ENCODE measurements around the gene ITPR2. TPM values are rescaled to one million over a fixed set of nuclear protein-coding genes. Genes with fewer than 3 reads are reported as not detected.

The ITPR2 gene
- total and polyA plus RNA-seq, 2 of the 13 experiments (the other 11 are each of a cell fraction or from before 2014, with no cell fraction given), result 31.9 to 81.9 TPM

DNA sequence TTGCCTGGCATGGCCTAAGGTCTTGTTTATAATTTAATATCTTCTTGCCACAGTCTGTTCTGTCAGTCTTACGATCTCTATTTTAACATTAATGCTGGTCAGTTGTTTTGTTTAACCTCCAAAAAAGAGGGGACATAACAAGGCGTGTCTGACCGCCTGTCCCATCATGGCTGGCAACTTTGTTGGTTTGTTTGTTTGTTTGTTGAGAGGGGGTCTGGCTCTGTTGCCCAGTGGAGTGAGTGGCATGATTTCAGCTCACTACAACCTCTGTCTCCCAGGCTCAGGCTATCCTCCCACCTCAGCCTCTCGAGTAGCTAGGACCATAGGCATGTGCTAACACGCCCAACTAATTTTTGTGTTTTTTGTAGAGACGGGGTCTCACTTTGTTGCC, 36.1 kb upstream of the ITPR2 start:
- ChIA-PET POLR2A (no interaction called here), CTCF (ENCODE audit: low intra/inter-chr PET ratio, low total read pairs) (no interaction called here)
- no peak for DNase-seq (ENCODE audit: low spot score)
- peaks cover 0 to 5% of the 10 kb centered on the region in 2 experiments; a peak in 2 of 5 replicates for H3K27me3 ChIP-seq (ENCODE audit: control insufficient read depth in 1 of 2, insufficient read depth in 2 of 2, low read length in 2 of 2)
- no TSS peak for BruUV-seq (replicated peaks)
- ATAC-seq, result no peak
- H3K9me3 ChIP-seq (ENCODE audit: low read length), result no peaks in the 10 kb centered on the region
- WGBS (ENCODE audit: low lambda C conversion rate), result 74% methylated on average over 6 of the region's 6 CpGs
- H3K27ac ChIP-seq (ENCODE audit: extremely low read length, insufficient read depth, low read length), result no peak overlapping the region
- H3K36me3 ChIP-seq (replicated peaks in 1 of 2; ENCODE audit: control insufficient read depth in 1 of 2, insufficient read depth in 2 of 2, low read length in 2 of 2), result no peaks in the 10 kb centered on the region
- no peak overlapping the region for H2AFZ ChIP-seq (ENCODE audit: low read length)
- H3K4me2 ChIP-seq (ENCODE audit: low read depth, low read length), result no peak overlapping the region
- H3K4me1 ChIP-seq (ENCODE audit: insufficient read depth, low read length), result peaks cover 26% of the 10 kb centered on the region
- H4K20me1 ChIP-seq (ENCODE audit: insufficient read depth, low read length), result no peaks in the 10 kb centered on the region
- no peaks in the 10 kb centered on the region for H3K79me2 ChIP-seq (ENCODE audit: insufficient read depth, low read length)
- no peak for FAIRE-seq
- in situ Hi-C loops (cut with HindIII; ENCODE audit: extremely low pct_ligation_motif_present, low pct_unique_long_range_greater_than_20kb) (no loop called here), intact Hi-C loops (cut with micrococcal nuclease; ENCODE audit: unreplicated experiment) (no loop called here)
- H3K4me3 ChIP-seq (replicated peaks in 1 of 3; ENCODE audit: insufficient read depth in 1 of 3, low read depth in 2 of 3, low read length in 3 of 3), result no peak overlapping the region
- H3K9ac ChIP-seq (ENCODE audit: insufficient read depth, low read depth, low read length), result no peak overlapping the region
- no peak for TF ChIP-seq BRD4 (CRISPR knock-in tag; IDR thresholded peaks at IDR 0.05)
- TF ChIP-seq JUND (CRISPR knock-in tag; IDR thresholded peaks at IDR 0.05), result no peak
- no peak for TF ChIP-seq ZNF780A (CRISPR knock-in tag; IDR thresholded peaks at IDR 0.05)
- no peak for TF ChIP-seq HOXA9 (CRISPR knock-in tag; IDR thresholded peaks at IDR 0.05; ENCODE audit: borderline replicate concordance)
- no peak for TF ChIP-seq MAF1 (CRISPR knock-in tag; IDR thresholded peaks at IDR 0.05; ENCODE audit: borderline replicate concordance)
- no peak for TF ChIP-seq RFX3 (CRISPR knock-in tag; IDR thresholded peaks at IDR 0.05)
- TF ChIP-seq SUZ12 (IDR thresholded peaks at IDR 0.05; ENCODE audit: low read depth, low read length), result no peak
- TF ChIP-seq ZNF577 (CRISPR knock-in tag; IDR thresholded peaks at IDR 0.05; ENCODE audit: borderline replicate concordance, low read depth), result no peak
- TF ChIP-seq, protein P1, sequence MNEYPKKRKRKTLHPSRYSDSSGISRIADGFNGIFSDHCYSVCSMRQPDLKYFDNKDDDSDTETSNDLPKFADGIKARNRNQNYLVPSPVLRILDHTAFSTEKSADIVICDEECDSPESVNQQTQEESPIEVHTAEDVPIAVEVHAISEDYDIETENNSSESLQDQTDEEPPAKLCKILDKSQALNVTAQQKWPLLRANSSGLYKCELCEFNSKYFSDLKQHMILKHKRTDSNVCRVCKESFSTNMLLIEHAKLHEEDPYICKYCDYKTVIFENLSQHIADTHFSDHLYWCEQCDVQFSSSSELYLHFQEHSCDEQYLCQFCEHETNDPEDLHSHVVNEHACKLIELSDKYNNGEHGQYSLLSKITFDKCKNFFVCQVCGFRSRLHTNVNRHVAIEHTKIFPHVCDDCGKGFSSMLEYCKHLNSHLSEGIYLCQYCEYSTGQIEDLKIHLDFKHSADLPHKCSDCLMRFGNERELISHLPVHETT (CRISPR knock-in tag; conservative IDR thresholded peaks at IDR 0.05), result no peak
- no peak for TF ChIP-seq KDM6A (CRISPR knock-in tag; IDR thresholded peaks at IDR 0.05; ENCODE audit: low read depth)
- no peak for TF ChIP-seq ZSCAN25 (CRISPR knock-in tag; IDR thresholded peaks at IDR 0.05)
- TF ChIP-seq, protein P2, sequence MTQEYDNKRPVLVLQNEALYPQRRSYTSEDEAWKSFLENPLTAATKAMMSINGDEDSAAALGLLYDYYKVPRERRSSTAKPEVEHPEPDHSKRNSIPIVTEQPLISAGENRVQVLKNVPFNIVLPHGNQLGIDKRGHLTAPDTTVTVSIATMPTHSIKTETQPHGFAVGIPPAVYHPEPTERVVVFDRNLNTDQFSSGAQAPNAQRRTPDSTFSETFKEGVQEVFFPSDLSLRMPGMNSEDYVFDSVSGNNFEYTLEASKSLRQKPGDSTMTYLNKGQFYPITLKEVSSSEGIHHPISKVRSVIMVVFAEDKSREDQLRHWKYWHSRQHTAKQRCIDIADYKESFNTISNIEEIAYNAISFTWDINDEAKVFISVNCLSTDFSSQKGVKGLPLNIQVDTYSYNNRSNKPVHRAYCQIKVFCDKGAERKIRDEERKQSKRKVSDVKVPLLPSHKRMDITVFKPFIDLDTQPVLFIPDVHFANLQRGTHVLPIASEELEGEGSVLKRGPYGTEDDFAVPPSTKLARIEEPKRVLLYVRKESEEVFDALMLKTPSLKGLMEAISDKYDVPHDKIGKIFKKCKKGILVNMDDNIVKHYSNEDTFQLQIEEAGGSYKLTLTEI (CRISPR knock-in tag; conservative IDR thresholded peaks at IDR 0.05), result no peak
- no peak for TF ChIP-seq PLRG1 (conservative IDR thresholded peaks at IDR 0.05)
- no peak for TF ChIP-seq ETV6 (CRISPR knock-in tag; conservative IDR thresholded peaks at IDR 0.05)
- TF ChIP-seq ZNF232 (CRISPR knock-in tag; IDR thresholded peaks at IDR 0.05; ENCODE audit: borderline replicate concordance), result no peak
- TF ChIP-seq, protein P3, sequence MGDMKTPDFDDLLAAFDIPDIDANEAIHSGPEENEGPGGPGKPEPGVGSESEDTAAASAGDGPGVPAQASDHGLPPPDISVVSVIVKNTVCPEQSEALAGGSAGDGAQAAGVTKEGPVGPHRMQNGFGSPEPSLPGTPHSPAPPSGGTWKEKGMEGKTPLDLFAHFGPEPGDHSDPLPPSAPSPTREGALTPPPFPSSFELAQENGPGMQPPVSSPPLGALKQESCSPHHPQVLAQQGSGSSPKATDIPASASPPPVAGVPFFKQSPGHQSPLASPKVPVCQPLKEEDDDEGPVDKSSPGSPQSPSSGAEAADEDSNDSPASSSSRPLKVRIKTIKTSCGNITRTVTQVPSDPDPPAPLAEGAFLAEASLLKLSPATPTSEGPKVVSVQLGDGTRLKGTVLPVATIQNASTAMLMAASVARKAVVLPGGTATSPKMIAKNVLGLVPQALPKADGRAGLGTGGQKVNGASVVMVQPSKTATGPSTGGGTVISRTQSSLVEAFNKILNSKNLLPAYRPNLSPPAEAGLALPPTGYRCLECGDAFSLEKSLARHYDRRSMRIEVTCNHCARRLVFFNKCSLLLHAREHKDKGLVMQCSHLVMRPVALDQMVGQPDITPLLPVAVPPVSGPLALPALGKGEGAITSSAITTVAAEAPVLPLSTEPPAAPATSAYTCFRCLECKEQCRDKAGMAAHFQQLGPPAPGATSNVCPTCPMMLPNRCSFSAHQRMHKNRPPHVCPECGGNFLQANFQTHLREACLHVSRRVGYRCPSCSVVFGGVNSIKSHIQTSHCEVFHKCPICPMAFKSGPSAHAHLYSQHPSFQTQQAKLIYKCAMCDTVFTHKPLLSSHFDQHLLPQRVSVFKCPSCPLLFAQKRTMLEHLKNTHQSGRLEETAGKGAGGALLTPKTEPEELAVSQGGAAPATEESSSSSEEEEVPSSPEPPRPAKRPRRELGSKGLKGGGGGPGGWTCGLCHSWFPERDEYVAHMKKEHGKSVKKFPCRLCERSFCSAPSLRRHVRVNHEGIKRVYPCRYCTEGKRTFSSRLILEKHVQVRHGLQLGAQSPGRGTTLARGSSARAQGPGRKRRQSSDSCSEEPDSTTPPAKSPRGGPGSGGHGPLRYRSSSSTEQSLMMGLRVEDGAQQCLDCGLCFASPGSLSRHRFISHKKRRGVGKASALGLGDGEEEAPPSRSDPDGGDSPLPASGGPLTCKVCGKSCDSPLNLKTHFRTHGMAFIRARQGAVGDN (CRISPR knock-in tag; IDR thresholded peaks at IDR 0.05), result no peak
- TF ChIP-seq ZFP36 (IDR thresholded peaks at IDR 0.05; ENCODE audit: borderline replicate concordance, low read depth, low read length, partially characterized antibody), result no peak
- TF ChIP-seq, protein P4, sequence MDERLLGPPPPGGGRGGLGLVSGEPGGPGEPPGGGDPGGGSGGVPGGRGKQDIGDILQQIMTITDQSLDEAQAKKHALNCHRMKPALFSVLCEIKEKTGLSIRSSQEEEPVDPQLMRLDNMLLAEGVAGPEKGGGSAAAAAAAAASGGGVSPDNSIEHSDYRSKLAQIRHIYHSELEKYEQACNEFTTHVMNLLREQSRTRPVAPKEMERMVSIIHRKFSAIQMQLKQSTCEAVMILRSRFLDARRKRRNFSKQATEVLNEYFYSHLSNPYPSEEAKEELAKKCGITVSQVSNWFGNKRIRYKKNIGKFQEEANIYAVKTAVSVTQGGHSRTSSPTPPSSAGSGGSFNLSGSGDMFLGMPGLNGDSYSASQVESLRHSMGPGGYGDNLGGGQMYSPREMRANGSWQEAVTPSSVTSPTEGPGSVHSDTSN (CRISPR knock-in tag; IDR thresholded peaks at IDR 0.05), result no peak
- TF ChIP-seq ZNF501 (CRISPR knock-in tag; IDR thresholded peaks at IDR 0.05), result no peak
